GM12878 (cell line): ENCODE results near the gene FOXP1. TPM values are rescaled to one million over a fixed set of nuclear protein-coding genes. Genes with fewer than 3 reads are reported as not detected.

Experiments used
- ATAC-seq: fragments of 200-7000 bp; cut with Tn5 transposase; 3 replicates; pipeline ENCODE4 v1.9.1; 2020; ENCODE audit warnings: mild to moderate bottlenecking, moderate library complexity
- BruUV-seq: library from RNA; stranded (reverse); fragments of 400-500 nt; replicated peaks from 2 replicates; lab custom pipeline; 2021; lab: Mats Ljungman, UMichigan
- CTCF ChIA-PET: fragments of 300-600 bp; sonication (Branson Sonifier 250); formaldehyde crosslinking; extraction: SDS; loops from one replicate; lab custom pipeline; 2021; ENCODE audit warnings: inconsistent platforms; lab: Yijun Ruan, JAX
- POLR2A ChIA-PET: fragments of 350-600 bp; formaldehyde crosslinking; extraction: SDS; loops from one replicate; lab custom pipeline; 2021; ENCODE audit warnings: inconsistent platforms; lab: Charles Lee
- RAD21 ChIA-PET: fragments of 300-600 bp; sonication (Branson Sonifier 250); formaldehyde crosslinking; loops from one replicate; lab custom pipeline; 2023; ENCODE audit warnings: antibody characterized with exemption; ENCODE audit not compliant: unreplicated experiment; lab: Charles Lee
- SMC1A ChIA-PET: fragments of 300-600 bp; sonication (Branson Sonifier 250); formaldehyde crosslinking; loops from one replicate; lab custom pipeline; 2023; ENCODE audit not compliant: unreplicated experiment, uncharacterized antibody; lab: Charles Lee
- DNase-seq: peaks from one replicate; pipeline ENCODE4 v3.0.0-alpha.2; 2011; ENCODE audit warnings: low read depth, low spot score
- FAIRE-seq: peaks from 3 replicates; lab custom pipeline; 2011; peaks lifted over from hg19 to GRCh38; lab: Jason Lieb, UNC
- H2AFZ ChIP-seq: 2 replicates; pipeline ENCODE4 v1.6.0; 2011; ENCODE audit warnings: low read depth, low read length, control low read depth; ENCODE audit not compliant: control insufficient read depth
- H3K27ac ChIP-seq: 2 replicates; pipeline ENCODE4 v1.5.1; 2011; ENCODE audit warnings: control low read depth; ENCODE audit not compliant: control insufficient read depth, insufficient read depth
- H3K27me3 ChIP-seq, 2 experiments: replicated peaks in 1 of 2; 2 replicates each; pipeline versions ENCODE4 v1.6.0 to v1.6.1; 2011; ENCODE audit warnings: low read length in 1 of 2; ENCODE audit not compliant: control insufficient read depth in 2 of 2, insufficient read depth in 2 of 2
- H3K36me3 ChIP-seq, 2 experiments: 2 replicates each; pipeline ENCODE4 v1.5.1; 2011; ENCODE audit warnings: low read length in 1 of 2; ENCODE audit not compliant: control insufficient read depth in 2 of 2, insufficient read depth in 2 of 2
- H3K4me1 ChIP-seq: 2 replicates; pipeline ENCODE4 v1.6.1; 2011; ENCODE audit warnings: mild to moderate bottlenecking, low read length, moderate library complexity, mixed read lengths; ENCODE audit not compliant: control insufficient read depth, insufficient read depth
- H3K4me2 ChIP-seq: 2 replicates; pipeline ENCODE4 v1.6.0; 2011; ENCODE audit warnings: control low read depth; ENCODE audit not compliant: control insufficient read depth, insufficient read depth
- H3K4me3 ChIP-seq: fragments of 200-600 bp; sonication (generic); 2 replicates; pipeline ENCODE4 v1.5.1; 2016
- H3K79me2 ChIP-seq: 2 replicates; pipeline ENCODE4 v1.6.0; 2011; ENCODE audit warnings: low read length; ENCODE audit not compliant: control insufficient read depth, insufficient read depth
- H3K9ac ChIP-seq: 2 replicates; pipeline ENCODE4 v1.8.0; 2011; ENCODE audit warnings: low read length, control low read depth, mixed read lengths; ENCODE audit not compliant: control insufficient read depth, insufficient read depth
- H3K9me3 ChIP-seq: replicated peaks from 3 replicates; pipeline ENCODE4 v1.5.1; 2011; ENCODE audit warnings: mild to moderate bottlenecking, low read length; ENCODE audit not compliant: control insufficient read depth, insufficient read depth
- H4K20me1 ChIP-seq: 2 replicates; pipeline ENCODE4 v1.6.0; 2011; ENCODE audit not compliant: control insufficient read depth, insufficient read depth
- CHD2 ChIP-seq: IDR thresholded peaks from 2 replicates; pipeline ENCODE4 v1.6.1; 2011; ENCODE audit warnings: low read depth, low read length, improper control_type of control experiment, borderline replicate concordance
- ETV6 ChIP-seq, 2 experiments: fragments of 450-650 bp in 1 of 2; IDR thresholded peaks in 1 of 2; conservative IDR thresholded peaks in 1 of 2; 2 replicates each; pipeline ENCODE4 v1.6.1; 2014; ENCODE audit warnings: antibody characterized with exemption in 1 of 2, borderline replicate concordance in 1 of 2, low read depth in 1 of 2, mild to moderate bottlenecking in 1 of 2, moderate library complexity in 1 of 2
- FOXM1 ChIP-seq: IDR thresholded peaks from 2 replicates; pipeline ENCODE4 v1.6.1; 2012; ENCODE audit warnings: low read depth, mild to moderate bottlenecking, inconsistent platforms, low read length, moderate library complexity
- KAT2A ChIP-seq: conservative IDR thresholded peaks from 2 replicates; pipeline ENCODE4 v1.6.1; 2011; ENCODE audit warnings: low read depth, low read length; ENCODE audit not compliant: control insufficient read depth
- MTA2 ChIP-seq: fragments of 450-650 bp; IDR thresholded peaks from 2 replicates; pipeline ENCODE4 v1.6.1; 2016; ENCODE audit warnings: low read depth, mild to moderate bottlenecking, moderate library complexity
- NRF1 ChIP-seq: conservative IDR thresholded peaks from 2 replicates; pipeline ENCODE4 v1.6.1; 2011; ENCODE audit warnings: mild to moderate bottlenecking, low read depth, low read length, improper control_type of control experiment
- RAD21 ChIP-seq: IDR thresholded peaks from 2 replicates; pipeline ENCODE4 v1.6.1; 2011; ENCODE audit warnings: mild to moderate bottlenecking, low read depth, low read length, moderate library complexity; ENCODE audit not compliant: insufficient read depth
- TBL1XR1 ChIP-seq: IDR thresholded peaks from 2 replicates; pipeline ENCODE4 v1.6.1; 2012; ENCODE audit warnings: low read depth, low read length, improper control_type of control experiment
- ZZZ3 ChIP-seq: IDR thresholded peaks from 2 replicates; pipeline ENCODE4 v1.6.1; 2011; ENCODE audit warnings: low read depth; ENCODE audit not compliant: control insufficient read depth, insufficient read length
- WGBS: methylation state at CpG from one replicate; pipeline ENCODE4 v1.1.6; 2016; ENCODE audit warnings: low lambda C conversion rate; ENCODE audit not compliant: insufficient replicate concordance, insufficient coverage; ENCODE audit errors: missing lambda C conversion rate; 5-methylcytosine and 5-hydroxymethylcytosine counted together
- in situ Hi-C: fragments of 300-500 bp; cut with MboI; formaldehyde crosslinking; loops from 9 replicates; pipeline ENCODE4 v1.14.3; 2018; ENCODE audit warnings: mixed read lengths
- intact Hi-C: fragments of 100-400 bp; cut with micrococcal nuclease; formaldehyde crosslinking; loops from one replicate; pipeline ENCODE4 v1.14.2; 2022; ENCODE audit not compliant: unreplicated experiment
- polyA plus RNA-seq, 11 experiments: library from polyadenylated mRNA; depleted of rRNA in 4 of 11; unstranded in 6 of 11; stranded (reverse) in 5 of 11; fragments of >200 nt; fragmentation: Nextera tagmentation in 4 of 11; fragmentation: Illumina TruSeq in 1 of 11; extraction: Ambion mirVana in 4 of 11; extraction: Trizol in 1 of 11; gene quantifications; 1 replicate in 1 of 11; 2 replicates in 10 of 11; pipeline versions ENCODE4 v1.2.1 to v1.2.3, GENCODE V29; 2011 to 2016; ENCODE audit warnings: inconsistent platforms in 2 of 11, missing spikeins in 2 of 11, low read depth in 1 of 11
- total RNA-seq, 4 experiments: library from RNA; depleted of rRNA in 3 of 4; stranded (reverse); fragments of >200 nt in 3 of 4; fragmentation: Illumina TruSeq in 1 of 4; extraction: Trizol in 1 of 4; gene quantifications; 2 replicates each; pipeline versions ENCODE4 v1.2.1 to v1.2.3, GENCODE V29; 2013 to 2021
- TF ChIP-seq, protein P1 (sequence below): fragments of 450-650 bp; formaldehyde crosslinking; IDR thresholded peaks from 2 replicates; pipeline ENCODE4 v1.5.0; 2022; ENCODE audit warnings: mild to moderate bottlenecking, missing genetic modification characterization
- TF ChIP-seq, protein P2 (sequence below): fragments of 450-650 bp; IDR thresholded peaks from 2 replicates; pipeline ENCODE4 v1.6.1; 2016; ENCODE audit warnings: mild to moderate bottlenecking

Gene FOXP1
- total and polyA plus RNA-seq, 10 of the 15 experiments (the other 5 are each of a cell fraction or from before 2014, with no cell fraction given), result 0.05 to 1.6 (median 0.20) TPM; not detected in 1

DNA sequence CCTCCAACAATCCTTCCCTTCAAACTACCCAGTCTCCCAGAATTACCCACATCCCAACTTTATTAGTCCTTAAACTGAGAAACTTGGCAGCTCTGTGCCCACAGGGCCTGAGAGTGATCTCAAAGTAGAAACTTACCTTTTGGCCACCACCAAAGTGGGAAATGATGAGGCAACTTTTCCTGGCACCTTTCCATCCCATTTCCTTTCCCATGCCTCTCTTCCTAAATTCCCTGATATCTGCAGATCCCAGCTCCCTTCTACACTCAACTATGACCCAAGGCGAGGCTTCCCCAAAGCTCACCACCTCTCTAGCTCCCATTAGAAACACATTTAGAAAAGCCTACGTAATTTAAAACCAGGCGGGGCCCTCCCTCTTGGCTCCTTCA is 271.9 kb downstream of the FOXP1 start:
- in situ Hi-C loops, result no loop called here
- Histone ChIP-seq H3K4me1 (no peaks in the 10 kb centered on the region), H3K27me3 (peaks cover 2 to 4% of the 10 kb centered on the region in 2 experiments; a peak in 2 of 4 replicates), H4K20me1 (no peaks in the 10 kb centered on the region)
- 29% methylated on average over 3 of the region's 3 CpGs for WGBS
- intact Hi-C loops, result no loop called here
- SMC1A ChIA-PET, result interaction anchor here (1.2 kb wide), 1 partner anchor 17 kb away, joined by 6 read pairs; no protein-coding TSS in a partner anchor
- FAIRE-seq, result no peak
- POLR2A ChIA-PET, result no interaction called here
- CTCF ChIA-PET, result no interaction called here
- no peak for ATAC-seq
- no peak for TF ChIP-seq TBL1XR1
- TF ChIP-seq, all 136 proteins: peak for 0
- RAD21 ChIA-PET, result no interaction called here
- H3K27ac ChIP-seq, result no peak overlapping the region
- H3K4me2 ChIP-seq, result no peak overlapping the region
- H3K36me3 ChIP-seq, result no peaks in the 10 kb centered on the region
- no peak overlapping the region for H3K9ac ChIP-seq
- no TSS peak for BruUV-seq
- no peaks in the 10 kb centered on the region for H3K79me2 ChIP-seq
- no peak overlapping the region for H2AFZ ChIP-seq
- no peaks in the 10 kb centered on the region for H3K9me3 ChIP-seq
- no peak overlapping the region for H3K4me3 ChIP-seq
- DNase-seq, result no peak

DNA sequence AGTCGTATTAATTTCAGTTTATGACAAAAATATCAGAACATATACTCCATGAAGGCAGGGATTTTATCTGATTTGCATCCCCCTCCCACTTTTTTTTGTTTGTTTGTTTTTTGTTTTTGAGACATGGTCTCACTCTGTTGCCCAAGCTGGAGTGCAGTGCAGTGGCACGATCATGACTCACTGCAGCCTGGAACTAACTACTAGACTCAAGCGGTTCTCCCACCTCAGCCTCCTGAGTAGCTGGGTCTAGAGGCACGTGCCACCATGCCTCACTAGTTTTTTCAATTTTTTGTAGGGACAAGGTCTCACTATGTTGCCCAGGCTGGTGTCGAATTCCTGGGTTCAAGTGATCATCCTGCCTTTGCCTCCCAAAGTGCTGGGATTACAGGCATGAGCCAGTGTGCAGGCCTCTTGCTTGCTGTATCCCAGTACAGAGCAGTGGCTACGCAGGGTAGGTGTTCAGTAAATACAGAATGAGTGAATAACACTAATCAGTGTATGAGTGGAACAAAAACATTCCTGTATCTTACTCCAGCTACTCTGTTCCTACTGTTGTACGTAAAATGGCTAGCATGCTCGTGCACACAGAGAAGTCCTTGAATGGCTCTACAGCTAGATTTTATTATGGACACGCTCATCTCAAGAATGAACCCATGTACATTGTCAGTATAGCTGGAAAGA is 272.4 kb downstream of the FOXP1 start:
- no peak for ATAC-seq
- no peak overlapping the region for H3K27ac ChIP-seq
- in situ Hi-C loops, result no loop called here
- H4K20me1 ChIP-seq, result no peaks in the 10 kb centered on the region
- no peak for DNase-seq
- ChIA-PET SMC1A (no interaction called here), POLR2A (no interaction called here), CTCF (interaction anchor here (0.6 kb wide), 1 partner anchor 146 kb away, joined by 3 read pairs; no protein-coding TSS in a partner anchor), RAD21 (no interaction called here)
- H3K27me3 ChIP-seq, result peaks cover 2 to 3% of the 10 kb centered on the region in 2 experiments; a peak in 2 of 4 replicates
- WGBS, result 44% methylated on average over 9 of the region's 9 CpGs
- H3K4me3 ChIP-seq, result no peak overlapping the region
- H3K4me1 ChIP-seq, result no peaks in the 10 kb centered on the region
- no peaks in the 10 kb centered on the region for H3K9me3 ChIP-seq
- no peak for FAIRE-seq
- no peak overlapping the region for H3K9ac ChIP-seq
- intact Hi-C loops, result no loop called here
- H3K4me2 ChIP-seq, result no peak overlapping the region
- H2AFZ ChIP-seq, result no peak overlapping the region
- no TSS peak for BruUV-seq
- H3K36me3 ChIP-seq, result no peaks in the 10 kb centered on the region
- no peaks in the 10 kb centered on the region for H3K79me2 ChIP-seq
- no peak for TF ChIP-seq CHD2
- no peak for TF ChIP-seq TBL1XR1
- no peak for TF ChIP-seq KAT2A
- TF ChIP-seq, protein P1, sequence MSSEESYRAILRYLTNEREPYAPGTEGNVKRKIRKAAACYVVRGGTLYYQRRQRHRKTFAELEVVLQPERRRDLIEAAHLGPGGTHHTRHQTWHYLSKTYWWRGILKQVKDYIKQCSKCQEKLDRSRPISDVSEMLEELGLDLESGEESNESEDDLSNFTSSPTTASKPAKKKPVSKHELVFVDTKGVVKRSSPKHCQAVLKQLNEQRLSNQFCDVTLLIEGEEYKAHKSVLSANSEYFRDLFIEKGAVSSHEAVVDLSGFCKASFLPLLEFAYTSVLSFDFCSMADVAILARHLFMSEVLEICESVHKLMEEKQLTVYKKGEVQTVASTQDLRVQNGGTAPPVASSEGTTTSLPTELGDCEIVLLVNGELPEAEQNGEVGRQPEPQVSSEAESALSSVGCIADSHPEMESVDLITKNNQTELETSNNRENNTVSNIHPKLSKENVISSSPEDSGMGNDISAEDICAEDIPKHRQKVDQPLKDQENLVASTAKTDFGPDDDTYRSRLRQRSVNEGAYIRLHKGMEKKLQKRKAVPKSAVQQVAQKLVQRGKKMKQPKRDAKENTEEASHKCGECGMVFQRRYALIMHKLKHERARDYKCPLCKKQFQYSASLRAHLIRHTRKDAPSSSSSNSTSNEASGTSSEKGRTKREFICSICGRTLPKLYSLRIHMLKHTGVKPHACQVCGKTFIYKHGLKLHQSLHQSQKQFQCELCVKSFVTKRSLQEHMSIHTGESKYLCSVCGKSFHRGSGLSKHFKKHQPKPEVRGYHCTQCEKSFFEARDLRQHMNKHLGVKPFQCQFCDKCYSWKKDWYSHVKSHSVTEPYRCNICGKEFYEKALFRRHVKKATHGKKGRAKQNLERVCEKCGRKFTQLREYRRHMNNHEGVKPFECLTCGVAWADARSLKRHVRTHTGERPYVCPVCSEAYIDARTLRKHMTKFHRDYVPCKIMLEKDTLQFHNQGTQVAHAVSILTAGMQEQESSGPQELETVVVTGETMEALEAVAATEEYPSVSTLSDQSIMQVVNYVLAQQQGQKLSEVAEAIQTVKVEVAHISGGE (CRISPR knock-in tag), result no peak
- TF ChIP-seq, protein P2, sequence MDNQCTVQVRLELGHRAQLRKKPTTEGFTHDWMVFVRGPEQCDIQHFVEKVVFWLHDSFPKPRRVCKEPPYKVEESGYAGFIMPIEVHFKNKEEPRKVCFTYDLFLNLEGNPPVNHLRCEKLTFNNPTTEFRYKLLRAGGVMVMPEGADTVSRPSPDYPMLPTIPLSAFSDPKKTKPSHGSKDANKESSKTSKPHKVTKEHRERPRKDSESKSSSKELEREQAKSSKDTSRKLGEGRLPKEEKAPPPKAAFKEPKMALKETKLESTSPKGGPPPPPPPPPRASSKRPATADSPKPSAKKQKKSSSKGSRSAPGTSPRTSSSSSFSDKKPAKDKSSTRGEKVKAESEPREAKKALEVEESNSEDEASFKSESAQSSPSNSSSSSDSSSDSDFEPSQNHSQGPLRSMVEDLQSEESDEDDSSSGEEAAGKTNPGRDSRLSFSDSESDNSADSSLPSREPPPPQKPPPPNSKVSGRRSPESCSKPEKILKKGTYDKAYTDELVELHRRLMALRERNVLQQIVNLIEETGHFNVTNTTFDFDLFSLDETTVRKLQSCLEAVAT, result no peak
- no peak for TF ChIP-seq RAD21
- TF ChIP-seq ZZZ3, result no peak
- no peak for TF ChIP-seq ETV6 (conservative IDR thresholded peaks at IDR 0.05 in 1 of 2, IDR thresholded peaks at IDR 0.05 in 1 of 2; ENCODE audit: borderline replicate concordance in 1 of 2, low read depth in 1 of 2)
- TF ChIP-seq NRF1, result no peak
- TF ChIP-seq MTA2, result no peak
- TF ChIP-seq FOXM1, result no peak
